NT2/D1 (cell line): Measurements from ENCODE around the gene ETDC.

Experiments used
- DNase-seq: peaks from one replicate; pipeline ENCODE4 v3.0.0-alpha.2; 2011; ENCODE audit warnings: low read depth, low spot score
- H3K27me3 ChIP-seq: 2 replicates; pipeline ENCODE4 v1.6.0; 2011; ENCODE audit warnings: mild to moderate bottlenecking; ENCODE audit not compliant: insufficient read length, insufficient read depth
- H3K36me3 ChIP-seq: 2 replicates; pipeline ENCODE4 v1.6.1; 2011; ENCODE audit warnings: mild to moderate bottlenecking, low read length, mixed read lengths; ENCODE audit not compliant: insufficient read depth, insufficient read length
- H3K4me1 ChIP-seq: 2 replicates; pipeline ENCODE4 v1.5.1; 2011; ENCODE audit not compliant: insufficient read depth, insufficient read length
- H3K4me3 ChIP-seq: 2 replicates; pipeline ENCODE4 v1.5.1; 2011; ENCODE audit warnings: low read depth; ENCODE audit not compliant: insufficient read length
- H3K9ac ChIP-seq: 2 replicates; pipeline ENCODE4 v1.6.0; 2011; ENCODE audit warnings: low read depth; ENCODE audit not compliant: insufficient read length
- H3K9me3 ChIP-seq: 2 replicates; pipeline ENCODE4 v1.5.1; 2011; ENCODE audit warnings: mild to moderate bottlenecking, low read length; ENCODE audit not compliant: insufficient read depth
- SUZ12 ChIP-seq: IDR thresholded peaks from 2 replicates; pipeline ENCODE4 v1.6.1; 2011; ENCODE audit not compliant: insufficient read length, insufficient read depth; ENCODE audit errors: extremely low read depth
- YY1 ChIP-seq: IDR thresholded peaks from 2 replicates; pipeline ENCODE4 v1.6.1; 2011; ENCODE audit not compliant: insufficient read length, insufficient read depth
- ZNF274 ChIP-seq: IDR thresholded peaks from 2 replicates; pipeline ENCODE4 v1.6.1; 2011; ENCODE audit warnings: mild to moderate bottlenecking, low read depth, low read length

The ETDC gene

DNA sequence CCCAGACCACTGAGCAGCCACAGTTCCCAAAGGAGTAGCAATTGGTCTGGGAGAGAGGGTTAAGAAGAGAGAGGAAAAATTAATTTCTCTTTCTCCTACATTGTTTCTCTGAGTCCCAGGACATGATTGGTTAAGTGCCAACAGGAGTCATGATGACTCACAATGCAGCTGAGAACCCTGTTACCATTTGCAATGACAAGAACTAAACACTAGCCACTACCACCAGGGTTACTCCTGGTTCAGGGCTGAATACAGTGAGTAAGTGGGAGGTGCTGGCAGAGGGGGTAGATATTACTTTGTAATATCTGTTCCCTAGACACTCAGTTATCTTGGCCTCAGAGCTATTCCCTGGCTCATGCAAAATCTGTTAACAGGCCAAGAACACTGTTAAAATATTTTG lies 18.0 kb downstream of the ETDC start:
- no peak for DNase-seq
- no peaks in the 10 kb centered on the region for H3K27me3 ChIP-seq
- H3K4me1 ChIP-seq: no peaks in the 10 kb centered on the region
- peaks cover 6% of the 10 kb centered on the region; the same call in 1 of the 2 replicates for H3K9me3 ChIP-seq
- H3K9ac ChIP-seq: no peak overlapping the region
- no peak for TF ChIP-seq YY1
- TF ChIP-seq ZNF274: no peak
- no peak for TF ChIP-seq SUZ12
- no peak overlapping the region for H3K4me3 ChIP-seq
- no peaks in the 10 kb centered on the region for H3K36me3 ChIP-seq

DNA sequence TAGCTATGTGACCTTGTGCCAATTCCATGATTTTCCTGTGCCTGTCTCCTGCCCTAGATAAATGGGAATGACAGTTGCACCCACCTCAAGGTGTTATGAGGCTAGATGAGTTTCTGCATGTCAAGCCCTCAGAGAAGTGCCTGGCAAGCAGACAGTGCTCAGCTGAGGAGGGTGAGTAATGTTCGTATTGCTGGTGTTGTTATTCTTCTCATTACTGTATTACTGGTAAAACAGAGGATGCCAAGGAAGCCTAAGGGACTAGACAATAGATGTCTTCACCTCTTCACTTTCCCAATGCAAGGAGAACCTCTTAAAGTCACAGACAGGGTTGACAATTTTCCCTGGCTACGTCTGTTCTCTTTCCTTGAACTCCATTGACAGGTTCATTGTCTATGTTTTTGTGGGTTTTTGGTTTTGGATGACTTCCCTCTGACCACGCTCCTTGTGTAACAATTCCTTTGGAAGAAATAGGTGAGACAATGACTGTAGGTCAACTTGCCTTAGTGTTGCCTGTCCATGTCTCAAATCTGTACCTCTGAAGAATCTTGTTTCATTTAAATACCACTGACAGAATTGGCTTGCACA lies 19.2 kb downstream of the ETDC start:
- Histone ChIP-seq H3K36me3 (no peaks in the 10 kb centered on the region), H3K27me3 (no peaks in the 10 kb centered on the region), H3K4me1 (no peaks in the 10 kb centered on the region), H3K9me3 (no peaks in the 10 kb centered on the region; the same call in 1 of the 2 replicates), H3K4me3 (no peak overlapping the region), H3K9ac (no peak overlapping the region)
- TF ChIP-seq SUZ12 (no peak), YY1 (no peak)
- no peak for DNase-seq

DNA sequence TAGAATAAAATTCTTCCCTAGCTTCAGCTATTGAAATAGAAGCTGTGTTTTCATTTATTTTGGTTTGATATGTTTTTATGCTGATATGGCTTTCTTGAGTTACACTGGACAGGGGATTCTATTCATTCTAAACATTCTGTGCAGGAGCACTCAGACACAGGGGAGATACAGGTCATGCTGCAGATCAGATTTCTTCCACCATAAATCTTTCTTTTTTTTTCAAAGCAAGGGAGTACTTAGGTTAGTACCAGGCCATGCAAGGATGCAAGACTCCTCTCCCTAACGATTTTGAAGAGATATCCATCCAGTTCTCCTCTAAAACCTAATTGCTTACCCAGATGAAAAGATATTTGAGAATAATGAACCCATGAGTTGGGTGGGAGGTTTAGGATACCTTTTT lies 21.4 kb downstream of the ETDC start:
- no peak overlapping the region for H3K9ac ChIP-seq
- H3K4me3 ChIP-seq: no peak overlapping the region
- TF ChIP-seq SUZ12: no peak
- TF ChIP-seq ZNF274: no peak
- TF ChIP-seq YY1: no peak
- no peak for DNase-seq
- H3K36me3 ChIP-seq: no peaks in the 10 kb centered on the region
- H3K9me3 ChIP-seq: no peaks in the 10 kb centered on the region; the same call in 1 of the 2 replicates
- H3K4me1 ChIP-seq: no peaks in the 10 kb centered on the region
- no peaks in the 10 kb centered on the region for H3K27me3 ChIP-seq

DNA sequence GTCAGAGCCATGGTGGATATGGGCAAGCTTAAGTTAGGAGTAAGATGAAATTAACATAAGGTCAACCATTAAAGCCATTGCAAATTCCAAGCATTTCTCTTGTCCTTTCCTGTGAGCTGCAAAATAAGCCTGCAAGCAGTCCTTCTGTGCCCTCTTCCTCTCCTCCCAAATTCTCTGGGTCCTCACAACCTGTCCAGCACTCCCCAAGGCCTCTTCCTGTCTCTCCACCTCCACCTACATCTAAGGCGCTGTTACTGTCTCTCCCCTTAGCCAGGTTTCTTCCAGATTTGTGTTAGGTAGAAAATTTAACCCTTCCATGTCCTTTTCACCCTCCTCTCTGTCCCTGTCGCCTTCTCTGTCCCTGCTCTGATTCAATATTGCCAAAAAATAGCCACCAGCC lies 22.2 kb downstream of the ETDC start:
- Histone ChIP-seq H3K9me3 (no peaks in the 10 kb centered on the region; the same call in 1 of the 2 replicates), H3K36me3 (no peaks in the 10 kb centered on the region), H3K9ac (no peak overlapping the region), H3K27me3 (no peaks in the 10 kb centered on the region), H3K4me1 (no peaks in the 10 kb centered on the region), H3K4me3 (no peak overlapping the region)
- no peak for DNase-seq
- TF ChIP-seq ZNF274 (no peak), SUZ12 (no peak), YY1 (no peak)

DNA sequence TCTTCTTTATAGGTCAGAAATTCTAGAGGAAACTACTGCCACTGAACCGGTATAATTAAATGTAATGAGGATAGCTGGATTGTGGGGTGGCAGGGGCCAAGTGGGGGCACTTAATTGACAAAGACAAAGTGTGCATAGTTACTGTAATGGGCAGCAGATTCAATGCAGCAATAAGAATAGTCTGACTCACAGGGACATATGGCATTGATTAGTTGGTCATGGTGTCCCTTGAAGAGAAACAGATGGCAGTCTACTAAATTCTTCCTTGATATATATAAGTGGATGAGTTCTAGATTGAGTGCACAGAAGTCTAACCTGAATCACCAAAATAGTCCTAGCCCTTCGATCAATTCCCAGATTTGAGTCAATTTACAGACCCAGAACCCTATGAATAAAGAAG lies 31.6 kb downstream of the ETDC start:
- H3K9me3 ChIP-seq: no peaks in the 10 kb centered on the region
- TF ChIP-seq YY1 (no peak), SUZ12 (no peak), ZNF274 (no peak)
- no peak for DNase-seq
- H3K36me3 ChIP-seq: peaks cover 4% of the 10 kb centered on the region
- H3K4me1 ChIP-seq: no peaks in the 10 kb centered on the region
- no peak overlapping the region for H3K4me3 ChIP-seq
- H3K27me3 ChIP-seq: no peaks in the 10 kb centered on the region
- no peak overlapping the region for H3K9ac ChIP-seq

DNA sequence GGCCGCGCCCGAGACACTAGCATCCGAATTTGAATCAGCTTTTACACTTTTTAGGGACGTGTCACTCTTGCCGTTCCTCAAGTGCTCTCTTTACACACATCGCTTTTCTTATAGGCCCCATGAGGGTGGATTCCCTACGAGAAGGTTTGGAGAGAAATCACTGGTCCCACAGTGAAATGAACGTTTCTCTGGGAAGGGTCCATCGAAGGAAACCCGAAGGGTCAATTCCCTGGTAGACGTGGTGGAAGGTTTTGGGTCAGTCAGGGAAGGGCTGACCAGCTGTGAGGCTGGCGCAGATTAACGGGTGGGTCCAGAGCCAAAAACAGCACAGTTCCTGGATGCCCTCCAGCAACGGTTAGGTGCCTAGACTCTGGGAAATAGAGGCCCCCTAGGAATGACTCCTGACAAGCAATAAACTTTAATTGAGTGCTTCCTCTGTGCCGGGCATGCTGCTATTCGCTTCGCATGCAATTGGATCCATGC lies 35.9 kb downstream of the ETDC start:
- Histone ChIP-seq H3K36me3 (peaks cover 8% of the 10 kb centered on the region), H3K9me3 (no peaks in the 10 kb centered on the region), H3K4me1 (no peaks in the 10 kb centered on the region), H3K4me3 (peak overlapping the region; percentile 37), H3K27me3 (no peaks in the 10 kb centered on the region), H3K9ac (peak overlapping the region; percentile 70)
- DNase-seq: no peak
- TF ChIP-seq ZNF274 (no peak), YY1 (no peak), SUZ12 (no peak)

DNA sequence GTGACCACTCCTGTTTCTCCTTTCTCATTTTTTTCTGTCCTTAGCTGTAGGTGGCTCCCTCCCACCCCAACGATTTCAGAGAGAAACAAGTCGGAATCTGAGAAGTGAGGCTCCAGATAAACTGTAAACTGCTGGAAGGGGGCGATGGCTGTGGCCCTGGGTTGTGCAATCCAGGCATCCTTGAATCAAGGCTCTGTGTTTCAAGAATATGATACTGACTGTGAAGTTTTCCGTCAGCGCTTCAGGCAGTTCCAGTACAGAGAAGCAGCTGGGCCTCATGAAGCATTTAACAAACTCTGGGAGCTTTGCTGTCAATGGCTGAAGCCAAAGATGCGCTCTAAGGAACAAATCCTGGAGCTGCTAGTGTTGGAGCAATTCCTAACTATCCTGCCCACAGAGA lies 37.7 kb downstream of the ETDC start:
- DNase-seq: no peak
- H3K9me3 ChIP-seq: no peaks in the 10 kb centered on the region
- H3K4me3 ChIP-seq: no peak overlapping the region
- TF ChIP-seq SUZ12 (no peak), ZNF274 (no peak), YY1 (no peak)
- H3K27me3 ChIP-seq: no peaks in the 10 kb centered on the region
- H3K36me3 ChIP-seq: peaks cover 14% of the 10 kb centered on the region
- no peaks in the 10 kb centered on the region for H3K4me1 ChIP-seq
- H3K9ac ChIP-seq: no peak overlapping the region
